Gastrocnemius medialis (tissue), 4 donors: ENCODE data around the gene RRAS2. TPM values are rescaled to one million over a fixed set of nuclear protein-coding genes. Genes with fewer than 3 reads are reported as not detected.
A peak's percentile ranks its signal among the peaks of the same experiment; 100 is the strongest.

Experiments used
- ATAC-seq, 2 donors: fragments of 150-250 bp; one replicate each; pipeline ENCODE4 v1.9.1; 2016
- DNase-seq, 2 donors: peaks; one replicate each; pipeline ENCODE4 v3.0.0-alpha.2; 2019
- H3K27ac ChIP-seq, 4 donors: fragments of 200-600 bp; sonication (generic); 1 replicate in 1 of 4; 2 replicates in 3 of 4; pipeline ENCODE4 v1.5.1; 2016 to 2018; ENCODE audit warnings: mild to moderate bottlenecking in 2 of 4, moderate library complexity in 1 of 4
- H3K27me3 ChIP-seq, 3 donors: fragments of 200-600 bp; sonication (generic) in 2 of 3; 1 replicate in 1 of 3; 2 replicates in 2 of 3; pipeline versions ENCODE4 v1.5.1 to v1.6.0; 2016 to 2019; ENCODE audit warnings: mild to moderate bottlenecking in 1 of 3, moderate library complexity in 1 of 3
- H3K36me3 ChIP-seq, 2 donors: fragments of 200-600 bp; sonication (generic) in 1 of 2; one replicate each; pipeline ENCODE4 v1.5.1; 2017 to 2018
- H3K4me1 ChIP-seq, 2 donors: fragments of 200-600 bp; sonication (generic) in 1 of 2; one replicate each; pipeline ENCODE4 v1.5.1; 2016 to 2017; ENCODE audit warnings: mild to moderate bottlenecking in 2 of 2
- H3K4me3 ChIP-seq, 4 donors: fragments of 200-600 bp; sonication (generic) in 3 of 4; 1 replicate in 1 of 4; 2 replicates in 3 of 4; pipeline ENCODE4 v1.5.1; 2016 to 2019; ENCODE audit warnings: mild to moderate bottlenecking in 2 of 4
- H3K9me3 ChIP-seq, 3 donors: fragments of 200-600 bp; sonication (generic) in 2 of 3; 1 replicate in 1 of 3; 2 replicates in 2 of 3; pipeline ENCODE4 v1.5.1; 2016 to 2019
- POLR2A ChIP-seq, 2 donors: fragments of 450-650 bp; IDR thresholded peaks; one replicate each; pipeline ENCODE4 v1.6.1; 2017; ENCODE audit warnings: antibody characterized with exemption in 2 of 2, mild to moderate bottlenecking in 2 of 2, moderate library complexity in 2 of 2
- in situ Hi-C, 4 donors: fragments of 200-750 bp; cut with MboI; loops; one replicate each; pipeline versions ENCODE4 v1.15.0 to v1.8.0; 2017; ENCODE audit warnings: low sequenced_read_pairs in 4 of 4
- intact Hi-C: fragments of 100-400 bp; cut with DNase I; formaldehyde crosslinking; loops from one replicate; pipeline ENCODE4 v1.15.1; 2023; ENCODE audit warnings: low total_unique reads
- total RNA-seq, 4 donors: library from RNA; depleted of rRNA; stranded (reverse); fragments of >200 nt; gene quantifications; one replicate each; pipeline versions ENCODE4 v1.1.0 to v1.2.3, GENCODE V29; 2016
- TF ChIP-seq, protein P1 (sequence below), 5 experiments: fragments of 450-650 bp in 3 of 5; fragments of 200-600 bp in 2 of 5; sonication (generic) in 2 of 5; IDR thresholded peaks in 4 of 5; conservative IDR thresholded peaks in 1 of 5; 1 replicate in 4 of 5; 2 replicates in 1 of 5; pipeline ENCODE4 v1.5.1; 2016 to 2019; ENCODE audit warnings: antibody characterized with exemption in 5 of 5, mild to moderate bottlenecking in 3 of 5, moderate library complexity in 3 of 5

Gene RRAS2
- total RNA-seq, 4 donors from 2014 or later: 52.8 to 81.9 (median 59.8) TPM

- TF ChIP-seq POLR2A (IDR thresholded peaks at IDR 0.05): no peak
- TF ChIP-seq, protein P1, sequence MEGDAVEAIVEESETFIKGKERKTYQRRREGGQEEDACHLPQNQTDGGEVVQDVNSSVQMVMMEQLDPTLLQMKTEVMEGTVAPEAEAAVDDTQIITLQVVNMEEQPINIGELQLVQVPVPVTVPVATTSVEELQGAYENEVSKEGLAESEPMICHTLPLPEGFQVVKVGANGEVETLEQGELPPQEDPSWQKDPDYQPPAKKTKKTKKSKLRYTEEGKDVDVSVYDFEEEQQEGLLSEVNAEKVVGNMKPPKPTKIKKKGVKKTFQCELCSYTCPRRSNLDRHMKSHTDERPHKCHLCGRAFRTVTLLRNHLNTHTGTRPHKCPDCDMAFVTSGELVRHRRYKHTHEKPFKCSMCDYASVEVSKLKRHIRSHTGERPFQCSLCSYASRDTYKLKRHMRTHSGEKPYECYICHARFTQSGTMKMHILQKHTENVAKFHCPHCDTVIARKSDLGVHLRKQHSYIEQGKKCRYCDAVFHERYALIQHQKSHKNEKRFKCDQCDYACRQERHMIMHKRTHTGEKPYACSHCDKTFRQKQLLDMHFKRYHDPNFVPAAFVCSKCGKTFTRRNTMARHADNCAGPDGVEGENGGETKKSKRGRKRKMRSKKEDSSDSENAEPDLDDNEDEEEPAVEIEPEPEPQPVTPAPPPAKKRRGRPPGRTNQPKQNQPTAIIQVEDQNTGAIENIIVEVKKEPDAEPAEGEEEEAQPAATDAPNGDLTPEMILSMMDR (IDR thresholded peaks at IDR 0.05 in 4 of 5, conservative IDR thresholded peaks at IDR 0.05 in 1 of 5): peak in 3 of 5 experiments; percentile 37 to 59 (median 56)
- Histone ChIP-seq H3K27ac (peak overlapping the region in 3 of 4 donors; percentile 22 to 72 (median 56)), H3K9me3 (no peaks in the 10 kb centered on the region), H3K36me3 (no peaks in the 10 kb centered on the region), H3K4me1 (peaks cover 37 to 46% of the 10 kb centered on the region in 2 donors), H3K4me3 (no peak overlapping the region), H3K27me3 (no peaks in the 10 kb centered on the region)
- ATAC-seq: peak; percentile 52 to 73
- in situ Hi-C loops (no loop called here), intact Hi-C loops (loop anchor here (10.0 kb wide), 1 partner anchor 116 kb away; no protein-coding TSS in a partner anchor)
- DNase-seq: no peak
These were observed 50.7 kb downstream of the RRAS2 start for GRCh38 chr11:14308114-14308896.

DNA sequence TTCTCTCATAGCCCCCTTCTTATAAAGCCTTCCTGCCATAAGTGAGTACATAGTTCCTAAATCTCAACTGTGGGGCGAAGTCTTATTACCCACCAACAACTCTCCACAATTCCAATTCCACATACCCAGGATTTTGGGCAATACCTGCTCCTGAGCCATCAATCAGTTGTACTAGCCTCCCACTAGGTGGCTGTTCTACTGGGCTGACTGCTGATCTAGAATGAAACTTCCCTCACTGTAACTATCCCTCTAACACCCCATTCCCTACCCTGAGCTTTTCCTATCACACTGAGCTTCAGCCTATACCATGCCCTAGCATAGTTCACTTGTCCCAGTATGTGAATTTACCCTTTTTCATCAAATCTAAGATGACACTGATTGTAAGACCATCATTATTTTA lies 52.5 kb downstream of the RRAS2 start:
- in situ Hi-C loops: no loop called here
- intact Hi-C loops: loop anchor here (10.0 kb wide), 1 partner anchor 118 kb away; no protein-coding TSS in a partner anchor
- peaks cover 42 to 46% of the 10 kb centered on the region in 2 donors for H3K4me1 ChIP-seq

DNA sequence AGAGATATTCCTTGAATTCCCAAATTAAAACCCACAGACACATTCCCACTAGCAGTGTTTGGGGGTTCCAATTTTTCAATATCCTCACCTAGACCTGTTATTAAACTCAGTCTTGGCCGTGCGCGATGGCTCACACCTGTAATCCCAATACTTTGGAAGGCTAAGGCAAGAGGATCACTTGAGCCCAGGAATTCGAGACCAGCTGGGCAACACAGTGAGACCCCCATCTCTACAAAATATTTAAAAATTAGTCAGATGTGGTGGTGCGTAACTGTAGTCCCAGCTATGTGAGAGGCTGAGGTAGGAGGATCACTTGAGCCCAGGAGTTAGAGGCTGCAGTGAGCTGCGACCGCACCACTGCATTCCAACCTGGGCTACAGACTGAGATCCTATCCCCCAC lies 53.3 kb downstream of the RRAS2 start:
- intact Hi-C loops (loop anchor here (10.0 kb wide), 1 partner anchor 119 kb away; no protein-coding TSS in a partner anchor), in situ Hi-C loops (no loop called here)
- no peaks in the 10 kb centered on the region for H3K27me3 ChIP-seq
- TF ChIP-seq, protein P1 (IDR thresholded peaks at IDR 0.05 in 4 of 5, conservative IDR thresholded peaks at IDR 0.05 in 1 of 5): no peak
- TF ChIP-seq POLR2A (IDR thresholded peaks at IDR 0.05): no peak
- H3K9me3 ChIP-seq: no peaks in the 10 kb centered on the region
- no peak overlapping the region for H3K27ac ChIP-seq
- H3K36me3 ChIP-seq: no peaks in the 10 kb centered on the region
- DNase-seq (no peak), ATAC-seq (no peak)
- H3K4me3 ChIP-seq: no peak overlapping the region
- H3K4me1 ChIP-seq: peaks cover 42 to 47% of the 10 kb centered on the region in 2 donors

More for the DNA sequence above, 52.5 kb downstream of the RRAS2 start:
- no peak for DNase-seq
- H3K9me3 ChIP-seq: no peaks in the 10 kb centered on the region
- no peak for ATAC-seq
- H3K4me3 ChIP-seq: no peak overlapping the region
- no peaks in the 10 kb centered on the region for H3K27me3 ChIP-seq
- no peaks in the 10 kb centered on the region for H3K36me3 ChIP-seq
- no peak for TF ChIP-seq POLR2A (IDR thresholded peaks at IDR 0.05)
- TF ChIP-seq, protein P1 (IDR thresholded peaks at IDR 0.05 in 4 of 5, conservative IDR thresholded peaks at IDR 0.05 in 1 of 5): no peak
- no peak overlapping the region for H3K27ac ChIP-seq

- H3K27ac ChIP-seq: no peak overlapping the region
- no peak for TF ChIP-seq POLR2A (IDR thresholded peaks at IDR 0.05)
- TF ChIP-seq, protein P1 (IDR thresholded peaks at IDR 0.05 in 4 of 5, conservative IDR thresholded peaks at IDR 0.05 in 1 of 5): no peak
- no peaks in the 10 kb centered on the region for H3K9me3 ChIP-seq
- in situ Hi-C loops (loop anchor here in 1 of 4 donors (5.0 kb wide), 1 partner anchor 148 kb away; no protein-coding TSS in a partner anchor), intact Hi-C loops (loop anchor here (10.0 kb wide), 1 partner anchor 120 kb away; no protein-coding TSS in a partner anchor)
- H3K27me3 ChIP-seq: no peaks in the 10 kb centered on the region
- ATAC-seq (peak in 1 of 2 donors; percentile 47), DNase-seq (peak in 1 of 2 donors; percentile 36)
- no peak overlapping the region for H3K4me3 ChIP-seq
- no peaks in the 10 kb centered on the region for H3K36me3 ChIP-seq
- peaks cover 40 to 48% of the 10 kb centered on the region in 2 donors for H3K4me1 ChIP-seq
These were observed 54.4 kb downstream of the RRAS2 start for GRCh38 chr11:14304601-14305000.
